K562 (cell line): ENCODE measurements around the gene DENND10. TPM values are rescaled to one million over a fixed set of nuclear protein-coding genes. Genes with fewer than 3 reads are reported as not detected.

Experiments used
- ARID1B ChIP-seq: fragments of 450-650 bp; IDR thresholded peaks from 2 replicates; pipeline ENCODE4 v1.6.1; 2016; ENCODE audit warnings: antibody characterized with exemption, mild to moderate bottlenecking, inconsistent platforms
- ATF3 ChIP-seq, 2 experiments: fragments of 450-650 bp in 1 of 2; sonication (generic) in 1 of 2; formaldehyde crosslinking in 1 of 2; IDR thresholded peaks in 1 of 2; conservative IDR thresholded peaks in 1 of 2; 2 replicates each; pipeline versions ENCODE4 v1.6.1 to v1.8.1; 2016 to 2023; ENCODE audit warnings: mild to moderate bottlenecking in 2 of 2, moderate library complexity in 2 of 2, inconsistent platforms in 1 of 2, missing genetic modification reagents in 1 of 2
- CBFA2T3 ChIP-seq: fragments of 450-650 bp; IDR thresholded peaks from 2 replicates; pipeline ENCODE4 v1.6.1; 2017
- CBX2 ChIP-seq: fragments of 200-600 bp; sonication (generic); IDR thresholded peaks from one replicate; pipeline ENCODE4 v1.6.1; 2012; ENCODE audit warnings: mild to moderate bottlenecking, low read length, inconsistent platforms; ENCODE audit not compliant: insufficient read depth, poor library complexity, severe bottlenecking
- CC2D1A ChIP-seq: fragments of 450-650 bp; IDR thresholded peaks from 2 replicates; pipeline ENCODE4 v1.6.1; 2017; ENCODE audit warnings: mild to moderate bottlenecking
- CTBP1 ChIP-seq: fragments of 450-650 bp; IDR thresholded peaks from 2 replicates; pipeline ENCODE4 v1.6.1; 2016; ENCODE audit warnings: borderline replicate concordance
- CXXC5 ChIP-seq: fragments of 250-450 bp; sonication (Bioruptor Pico); IDR thresholded peaks from 2 replicates; pipeline ENCODE4 v1.8.0; 2022; ENCODE audit warnings: inconsistent platforms, mild to moderate bottlenecking, moderate library complexity
- E2F5 ChIP-seq: sonication (generic); formaldehyde crosslinking; IDR thresholded peaks from 2 replicates; pipeline ENCODE4 v1.8.0; 2022; ENCODE audit warnings: mild to moderate bottlenecking, missing genetic modification reagents
- EP300 ChIP-seq: IDR thresholded peaks from 2 replicates; pipeline ENCODE4 v1.6.1; 2012; ENCODE audit warnings: low read length, improper control_type of control experiment
- EWSR1 ChIP-seq: fragments of 450-650 bp; IDR thresholded peaks from 2 replicates; pipeline ENCODE4 v1.6.1; 2018; ENCODE audit warnings: borderline replicate concordance, mild to moderate bottlenecking, low read depth, moderate library complexity; ENCODE audit not compliant: partially characterized antibody
- FOSL1 ChIP-seq: fragments of 200-800 bp; sonication (Bioruptor generic); conservative IDR thresholded peaks from 2 replicates; pipeline ENCODE4 v1.6.1; 2016; ENCODE audit warnings: missing genetic modification characterization, missing compliant biosample characterization
- GABPB1 ChIP-seq: sonication (generic); formaldehyde crosslinking; IDR thresholded peaks from 2 replicates; pipeline ENCODE4 v1.8.0; 2022; ENCODE audit warnings: mild to moderate bottlenecking, missing genetic modification reagents
- JUN ChIP-seq, 2 experiments: sonication (generic) in 1 of 2; formaldehyde crosslinking in 1 of 2; IDR thresholded peaks; 2 replicates each; pipeline versions ENCODE4 v1.6.1 to v1.8.0; 2012 to 2022; ENCODE audit warnings: borderline replicate concordance in 2 of 2, mild to moderate bottlenecking in 2 of 2, improper control_type of control experiment in 1 of 2, low read depth in 1 of 2, low read length in 1 of 2, missing genetic modification reagents in 1 of 2
- LCOR ChIP-seq: sonication (generic); formaldehyde crosslinking; IDR thresholded peaks from 2 replicates; pipeline ENCODE4 v1.8.0; 2022; ENCODE audit warnings: mild to moderate bottlenecking, missing genetic modification reagents
- RBM17 ChIP-seq: fragments of 200-400 bp; formaldehyde crosslinking; IDR thresholded peaks from 2 replicates; pipeline ENCODE4 v1.6.1; 2017; ENCODE audit warnings: low read depth, mild to moderate bottlenecking, low read length, borderline replicate concordance
- RHOXF2B ChIP-seq: fragments of 250-450 bp; sonication (Bioruptor Pico); conservative IDR thresholded peaks from 2 replicates; pipeline ENCODE4 v1.5.1; 2021
- SMARCA4 ChIP-seq: fragments of 450-650 bp; IDR thresholded peaks from 2 replicates; pipeline ENCODE4 v1.6.1; 2016
- STAT6 ChIP-seq: sonication (generic); formaldehyde crosslinking; IDR thresholded peaks from 2 replicates; pipeline ENCODE4 v1.8.1; 2023; ENCODE audit warnings: mild to moderate bottlenecking, missing genetic modification reagents
- ZMIZ1 ChIP-seq, 2 experiments: fragments of 150-350 bp in 1 of 2; IDR thresholded peaks; 2 replicates each; pipeline ENCODE4 v1.6.1; 2012 to 2016; ENCODE audit warnings: low read depth in 2 of 2, low read length in 2 of 2, mild to moderate bottlenecking in 1 of 2, moderate library complexity in 1 of 2
- ZNF12 ChIP-seq: sonication (generic); formaldehyde crosslinking; IDR thresholded peaks from 2 replicates; pipeline ENCODE4 v1.4.0; 2020; ENCODE audit warnings: mild to moderate bottlenecking, missing genetic modification reagents
- ZNF253 ChIP-seq: fragments of 250-450 bp; sonication (Bioruptor Pico); conservative IDR thresholded peaks from 2 replicates; pipeline ENCODE4 v1.6.1; 2021; ENCODE audit warnings: mild to moderate bottlenecking
- polyA plus RNA-seq, 8 experiments: library from polyadenylated mRNA; depleted of rRNA in 4 of 8; stranded (reverse) in 5 of 8; unstranded in 3 of 8; fragments of >200 nt; fragmentation: Nextera tagmentation in 2 of 8; fragmentation: Illumina TruSeq in 1 of 8; extraction: Ambion mirVana in 2 of 8; extraction: Trizol in 1 of 8; gene quantifications; 2 replicates each; pipeline versions ENCODE4 v1.2.1 to v1.2.3, GENCODE V29; 2011 to 2014; ENCODE audit warnings: inconsistent platforms in 1 of 8, missing spikeins in 1 of 8
- total RNA-seq, 7 experiments: library from RNA; depleted of rRNA in 6 of 7; stranded (reverse); fragments of >200 nt in 6 of 7; fragmentation: Illumina TruSeq in 2 of 7; extraction: Trizol in 2 of 7; gene quantifications; 2 replicates each; pipeline versions ENCODE4 v1.2.1 to v1.2.3, GENCODE V29; 2011 to 2021; ENCODE audit warnings: low replicate concordance in 1 of 7

DENND10 gene
- total and polyA plus RNA-seq, 9 of the 15 experiments (the other 6 are each of a cell fraction or from before 2014, with no cell fraction given) = 9.4 to 20.0 (median 12.5) TPM

- peak; percentile 79 for TF ChIP-seq FOSL1 (tag)
- peak; percentile 52; the same call in 1 of the 2 replicates for TF ChIP-seq CTBP1
- peak; percentile 61; the same call in 1 of the 2 replicates for TF ChIP-seq SMARCA4
- TF ChIP-seq E2F5 = no peak
- TF ChIP-seq CC2D1A = no peak
- no peak for TF ChIP-seq RBM17
- peak; percentile 47; the same call in 1 of the 2 replicates for TF ChIP-seq CXXC5 (CRISPR knock-in tag)
- TF ChIP-seq CBX2 = no peak
- TF ChIP-seq JUN (IDR thresholded peaks at IDR 0.05; ENCODE audit: borderline replicate concordance, low read depth, low read length) = 0 out of 2 replicates have a peak, but pooled peaks have one; percentile 10
- TF ChIP-seq JUN (CRISPR knock-in tag; IDR thresholded peaks at IDR 0.05; ENCODE audit: borderline replicate concordance) = no peak
- TF ChIP-seq ATF3 (IDR thresholded peaks at IDR 0.05) = peak; percentile 31; the same call in 1 of the 2 replicates
- TF ChIP-seq ATF3 (CRISPR knock-in tag; conservative IDR thresholded peaks at IDR 0.05) = no peak
- no peak for TF ChIP-seq EWSR1
- no peak for TF ChIP-seq STAT6 (CRISPR knock-in tag)
- TF ChIP-seq EP300 = peak; percentile 74
- 0 out of 2 replicates have a peak, but pooled peaks have one; percentile 10 for TF ChIP-seq GABPB1 (CRISPR knock-in tag)
- TF ChIP-seq ARID1B = peak; percentile 79
- peak; percentile 91 for TF ChIP-seq ZNF12 (CRISPR knock-in tag)
- no peak for TF ChIP-seq ZNF253 (CRISPR knock-in tag)
- TF ChIP-seq LCOR (CRISPR knock-in tag) = peak; percentile 86; the same call in 1 of the 2 replicates
- peak; percentile 84 for TF ChIP-seq CBFA2T3
- no peak for TF ChIP-seq RHOXF2B (CRISPR knock-in tag)
- TF ChIP-seq ZMIZ1 (IDR thresholded peaks at IDR 0.05; ENCODE audit: low read depth in 2 of 2, low read length in 2 of 2) = peak in 1 of 2 experiments; percentile 22; a peak in 1 of 4 replicates
Measured at GRCh38 chr10:119090968-119091367, 12.9 kb upstream of the DENND10 start (continued).
